ENCODE measurements around the gene DRD5. TPM values are rescaled to one million over a fixed set of nuclear protein-coding genes. Genes with fewer than 3 reads are reported as not detected.
"Not testable (repeated sequence)": the region's sequence is repeated elsewhere in the genome, so short reads cannot be mapped to it uniquely, and the experiment has no call there.

DRD5 gene
- total RNA-seq (not detected in 2 replicates), polyA plus RNA-seq (not detected in 2 replicates), polyA minus RNA-seq (0.14 TPM in 1 of 2 replicates, not detected in the other)
- total RNA-seq (2013) = not detected

GRCh38 chr4:9781343-9782135 lies at the start of gene DRD5:
TSS of gene DRD5 (plus strand) at chr4:9781634. CDS start at chr4:9782030, 396 bp downstream.
- 16% methylated on average over 78 of the region's 78 CpGs for WGBS (ENCODE audit: insufficient coverage)
- Mint-ChIP-seq H3K27ac (no peak within 1 kb of the TSS), H3K9me3 (ENCODE audit: insufficient read depth) (peaks cover 2% of the 10 kb centered on the region), H3K27me3 (peaks cover 48% of the 10 kb centered on the region), H3K4me1 (no peaks in the 10 kb centered on the region), H3K4me3 (no peak within 1 kb of the TSS)
- ChIA-PET POLR2A (no interaction called here), CTCF (no interaction called here)
- Histone ChIP-seq H3K36me3 (replicated peaks in 1 of 2; ENCODE audit: control extremely low read depth in 1 of 2, control insufficient read depth in 1 of 2, extremely low read depth in 1 of 2, insufficient read depth in 2 of 2, low read length in 1 of 2) (no peaks in the 10 kb centered on the region), H3K27me3 (replicated peaks in 1 of 4; ENCODE audit: control extremely low read depth in 1 of 4, control insufficient read depth in 3 of 4, insufficient read depth in 4 of 4, low read length in 3 of 4) (peaks cover 0 to 11% (median 0%) of the 10 kb centered on the region in 4 experiments), H3K4me2 (replicated peaks; ENCODE audit: low read depth, low read length, poor library complexity, severe bottlenecking) (no peak within 1 kb of the TSS), H3K4me3 (ENCODE audit: control extremely low read depth in 1 of 5, extremely low read depth in 1 of 5, insufficient read depth in 1 of 5, low read depth in 2 of 5, low read length in 4 of 5) (no peak within 1 kb of the TSS), H3K27ac (ENCODE audit: low read length in 2 of 2) (no peak within 1 kb of the TSS), H3K9me3 (ENCODE audit: control extremely low read depth in 1 of 3, control insufficient read depth in 2 of 3, insufficient read depth in 1 of 3, low read length in 2 of 3) (no peaks in the 10 kb centered on the region), H2AFZ (ENCODE audit: insufficient read depth, low read depth, low read length, poor library complexity, severe bottlenecking) (no peak within 1 kb of the TSS), H3K79me2 (ENCODE audit: control insufficient read depth, insufficient read depth, low read length) (no peaks in the 10 kb centered on the region), H3K4me1 (ENCODE audit: control insufficient read depth in 2 of 2, insufficient read depth in 2 of 2, low read length in 2 of 2) (no peaks in the 10 kb centered on the region), H4K20me1 (ENCODE audit: control insufficient read depth, insufficient read depth, low read length, poor library complexity, severe bottlenecking) (no peaks in the 10 kb centered on the region), H3K9ac (ENCODE audit: low read length) (no peak within 1 kb of the TSS)
- ATAC-seq (ENCODE audit: low read depth) (no peak), DNase-seq (no peak)
- TF ChIP-seq EZH2 (IDR thresholded peaks at IDR 0.05; ENCODE audit: borderline replicate concordance, insufficient read depth, low read depth, low read length, poor library complexity, severe bottlenecking) = no peak
- TF ChIP-seq CTCF (IDR thresholded peaks at IDR 0.05) = no peak
- intact Hi-C loops (cut with micrococcal nuclease) = no loop called here

- H3K27ac ChIP-seq (ENCODE audit: low read length in 2 of 2); H3K9me3 Mint-ChIP-seq (ENCODE audit: insufficient read depth); H3K4me3 ChIP-seq (ENCODE audit: control extremely low read depth in 1 of 5, extremely low read depth in 1 of 5, insufficient read depth in 1 of 5, low read depth in 2 of 5, low read length in 4 of 5); H2AFZ ChIP-seq (ENCODE audit: insufficient read depth, low read depth, low read length, poor library complexity, severe bottlenecking); H3K4me3 Mint-ChIP-seq; H3K9me3 ChIP-seq (ENCODE audit: control extremely low read depth in 1 of 3, control insufficient read depth in 2 of 3, insufficient read depth in 1 of 3, low read length in 2 of 3); H4K20me1 ChIP-seq (ENCODE audit: control insufficient read depth, insufficient read depth, low read length, poor library complexity, severe bottlenecking); DNase-seq; intact Hi-C loops (cut with micrococcal nuclease); ATAC-seq (ENCODE audit: low read depth); H3K79me2 ChIP-seq (ENCODE audit: control insufficient read depth, insufficient read depth, low read length); CTCF ChIA-PET; H3K27ac Mint-ChIP-seq; H3K4me1 ChIP-seq (ENCODE audit: control insufficient read depth in 2 of 2, insufficient read depth in 2 of 2, low read length in 2 of 2); H3K4me1 Mint-ChIP-seq; H3K27me3 Mint-ChIP-seq; H3K36me3 ChIP-seq (replicated peaks in 1 of 2; ENCODE audit: control extremely low read depth in 1 of 2, control insufficient read depth in 1 of 2, extremely low read depth in 1 of 2, insufficient read depth in 2 of 2, low read length in 1 of 2); H3K27me3 ChIP-seq (replicated peaks in 1 of 4; ENCODE audit: control extremely low read depth in 1 of 4, control insufficient read depth in 3 of 4, insufficient read depth in 4 of 4, low read length in 3 of 4); H3K4me2 ChIP-seq (replicated peaks; ENCODE audit: low read depth, low read length, poor library complexity, severe bottlenecking); POLR2A ChIA-PET; H3K9ac ChIP-seq (ENCODE audit: low read length): not testable (repeated sequence)
- no CpG with 5 or more reads among the region's 4 CpGs for WGBS (ENCODE audit: insufficient coverage)
Measured at GRCh38 chr4:9732256-9732655, 49.2 kb upstream of the DRD5 start.

Data from B cell (primary cell).